ENCODE results near the gene TSC22D2.

The TSC22D2 gene

GRCh38 chr3:150408221-150409124, at the start of gene TSC22D2:
TSS of gene TSC22D2 (plus strand) at chr3:150408298. CDS start at chr3:150409351, 1,053 bp downstream.
- DNase-seq, result peak; percentile 88 to 93

DNA sequence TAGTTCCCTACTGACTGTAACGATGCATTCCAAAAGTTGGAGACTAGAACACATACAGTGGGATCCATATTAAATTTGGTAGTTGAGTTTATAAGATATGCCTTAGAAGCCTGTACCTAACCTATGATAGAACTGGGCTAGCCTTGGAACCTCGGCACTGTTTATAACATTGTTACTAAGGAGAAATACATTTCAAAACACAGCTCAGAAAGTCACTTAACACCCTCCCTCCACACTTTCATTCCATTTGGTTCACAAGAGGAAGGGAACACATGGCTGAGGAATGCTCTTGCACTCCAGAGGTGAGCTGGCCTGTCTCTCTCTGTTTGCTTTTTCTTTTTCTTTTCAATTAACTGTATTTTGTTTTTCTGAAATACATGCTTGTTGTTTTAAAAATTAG, 48.7 kb upstream of the TSC22D2 start:
- DNase-seq, result no peak

DNA sequence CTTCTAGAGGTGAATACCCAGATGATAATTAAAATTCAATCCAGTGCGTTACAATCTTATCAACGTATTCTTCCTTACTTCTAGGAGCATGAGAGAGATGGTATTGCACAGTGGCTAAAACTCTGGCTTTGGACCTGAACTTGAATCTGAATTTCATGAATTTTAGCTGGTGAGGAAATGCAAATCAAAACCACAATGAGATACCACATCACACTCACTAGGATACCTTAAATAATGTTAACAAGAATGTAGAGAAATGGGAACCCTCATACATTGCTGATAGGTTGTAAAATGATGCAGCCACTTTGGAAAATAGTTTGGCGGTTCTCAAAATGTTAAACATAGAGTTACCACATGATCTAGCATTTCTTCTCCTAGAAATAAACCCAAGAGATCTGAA, 47.1 kb upstream of the TSC22D2 start:
- DNase-seq, result no peak

GRCh38 chr3:150362515-150363302, 45.4 kb upstream of the TSC22D2 start:
- no peak for DNase-seq

- DNase-seq, result no peak
Measured at GRCh38 chr3:150363420-150363819, 44.7 kb upstream of the TSC22D2 start.

- DNase-seq, result no peak
Measured at GRCh38 chr3:150365132-150365604, 42.9 kb upstream of the TSC22D2 start.

- no peak for DNase-seq
Measured at GRCh38 chr3:150367757-150368156, 40.3 kb upstream of the TSC22D2 start.

- DNase-seq, result no peak
Measured at GRCh38 chr3:150370122-150370602, 37.9 kb upstream of the TSC22D2 start.

GRCh38 chr3:150370999-150371398, 37.1 kb upstream of the TSC22D2 start:
- DNase-seq, result no peak

DNA sequence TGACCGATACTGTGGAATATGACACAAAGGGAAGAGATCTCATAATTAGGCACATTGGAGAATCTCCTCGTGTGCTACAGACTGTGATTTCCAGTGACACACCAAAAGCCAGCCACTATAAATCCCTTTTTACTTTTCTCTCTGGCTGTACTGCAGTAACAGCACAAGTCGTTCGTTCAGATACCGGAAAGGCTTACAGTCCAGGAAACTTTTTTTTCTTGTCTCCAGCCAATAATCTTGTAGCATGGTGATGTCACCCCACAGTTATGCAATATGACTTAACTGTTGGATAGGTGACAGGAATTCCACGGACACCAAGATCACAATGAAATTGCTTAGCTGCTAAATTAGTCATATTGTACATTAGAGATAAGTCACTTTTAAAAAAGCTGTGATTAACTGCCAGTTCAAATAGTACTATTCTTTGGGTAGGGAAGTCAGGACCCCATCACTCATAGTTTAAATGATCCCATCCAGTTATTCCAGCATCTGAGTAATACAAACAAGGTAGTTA, 36.3 kb upstream of the TSC22D2 start:
- DNase-seq, result no peak

GRCh38 chr3:150372320-150372719, 35.8 kb upstream of the TSC22D2 start:
- DNase-seq, result no peak

DNA sequence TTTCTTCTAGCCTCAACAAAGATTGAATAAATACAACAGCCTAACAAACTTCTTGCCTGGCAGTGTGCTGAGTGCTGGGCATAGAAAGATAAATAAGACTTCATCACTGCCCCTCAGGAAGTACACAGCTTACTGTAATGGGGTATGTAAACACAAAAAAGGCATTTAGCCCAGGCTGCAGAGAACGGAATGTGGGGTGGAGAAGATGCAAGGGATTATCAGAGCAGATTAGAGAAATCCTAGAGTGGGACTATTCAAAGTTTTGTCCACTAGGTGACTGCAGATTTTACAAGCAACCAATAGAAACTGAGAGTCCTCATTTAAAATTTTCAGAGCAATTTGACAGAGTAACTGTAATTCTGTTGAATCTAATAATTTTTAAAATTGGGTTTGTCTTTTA, 35.4 kb upstream of the TSC22D2 start:
- DNase-seq, result peak in 1 of 2 experiments; percentile 1

- no peak for DNase-seq
Measured at GRCh38 chr3:150373234-150373875, 34.7 kb upstream of the TSC22D2 start.

DNA sequence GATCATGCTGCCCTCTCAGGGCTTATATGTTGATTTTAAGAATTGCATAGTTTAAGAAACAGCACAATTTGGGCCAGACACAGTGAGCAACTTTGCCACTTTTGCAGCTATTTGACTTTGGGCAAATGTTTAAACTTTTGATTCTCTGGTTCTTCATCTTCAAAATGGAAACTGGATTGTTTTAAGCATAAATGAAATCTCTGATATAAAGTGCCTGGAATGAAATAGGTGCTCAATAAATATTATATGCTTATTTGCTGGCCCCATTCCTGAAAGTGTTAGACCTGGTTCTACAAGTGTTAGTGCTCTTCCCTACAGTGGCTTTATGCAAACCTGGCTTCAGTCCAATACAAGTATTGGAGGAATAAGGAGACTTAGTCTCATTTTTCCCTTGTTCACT, 33.1 kb upstream of the TSC22D2 start:
- no peak for DNase-seq

- DNase-seq, result peak; percentile 44 to 49
Measured at GRCh38 chr3:150376001-150376848, 31.9 kb upstream of the TSC22D2 start.

DNA sequence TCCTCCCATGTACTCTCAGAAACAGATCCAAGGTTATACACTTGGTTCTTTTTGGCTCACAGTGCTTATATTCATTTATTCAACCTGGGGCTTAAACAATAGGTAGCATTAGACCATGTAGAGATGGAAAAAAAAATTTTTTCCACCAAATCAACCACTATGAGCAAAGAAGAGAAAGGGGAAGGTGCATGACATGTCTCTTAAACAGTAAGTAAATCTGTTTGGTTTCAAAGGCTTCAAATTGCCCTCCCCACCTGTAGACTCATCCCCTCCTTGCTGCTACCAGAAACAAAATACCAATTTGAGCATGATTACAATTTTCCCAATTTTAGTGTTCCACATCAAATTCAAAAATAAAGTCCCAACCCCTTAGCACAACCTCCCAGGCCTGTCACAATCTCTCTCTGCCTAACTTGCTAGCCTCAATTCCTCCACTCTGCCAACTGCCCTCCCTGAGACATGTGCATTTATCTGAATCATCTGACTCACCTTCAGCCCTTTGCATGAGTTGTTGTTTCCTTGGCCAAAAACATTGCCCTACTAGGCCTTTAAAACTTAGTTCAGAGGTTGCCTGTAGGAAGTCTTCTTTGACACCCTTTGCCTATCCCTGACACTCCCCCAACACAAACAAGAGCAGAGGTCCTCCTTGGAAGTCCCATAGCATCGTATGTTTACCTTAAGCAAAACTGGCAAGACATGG, 30.3 kb upstream of the TSC22D2 start:
- DNase-seq, result no peak

DNA sequence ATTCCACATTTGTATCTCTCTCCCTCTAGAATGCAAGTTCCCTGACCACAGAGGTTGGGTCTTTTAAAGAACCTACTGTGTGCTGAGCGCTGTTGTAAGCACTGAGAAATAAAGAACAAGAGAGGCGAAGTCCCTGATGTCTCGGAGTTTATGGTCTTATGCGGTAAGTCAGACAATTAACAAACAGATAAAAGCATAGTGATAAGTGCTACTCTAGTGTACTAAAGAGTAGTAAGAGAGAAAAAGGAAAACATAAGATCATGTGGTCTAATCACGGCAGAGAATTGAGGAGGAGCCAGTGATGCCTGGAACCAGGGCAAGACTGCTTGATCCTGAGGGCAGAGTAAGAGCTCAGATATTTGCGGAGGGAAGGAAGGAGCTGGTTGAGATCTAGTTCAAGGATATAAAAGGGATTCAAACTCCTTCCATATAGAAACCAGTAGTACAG, 29.8 kb upstream of the TSC22D2 start:
- no peak for DNase-seq

GRCh38 chr3:150379469-150379868, 28.6 kb upstream of the TSC22D2 start:
- DNase-seq, result no peak

GRCh38 chr3:150384296-150385212, 23.5 kb upstream of the TSC22D2 start:
- DNase-seq, result peak; percentile 99

All from AML-193 (cell line).